HG03565 (cell line): ENCODE results near the gene ZNF280C.
"Not testable (repeated sequence)": the region's sequence is repeated elsewhere in the genome, so short reads cannot be mapped to it uniquely, and the experiment has no call there.

Source experiments
- ATAC-seq: cut with Tn5 transposase; IDR thresholded peaks from one replicate; pipeline ENCODE4 v1.9.1; 2021; ENCODE audit warnings: mild to moderate bottlenecking, moderate library complexity; ENCODE audit not compliant: unreplicated experiment

ZNF280C gene

GRCh38 chrX:130262231-130262630 lies 6.5 kb downstream of the ZNF280C start:
- no peak for ATAC-seq

- ATAC-seq: no peak
Observed at GRCh38 chrX:130261296-130261893, 7.3 kb downstream of the ZNF280C start.

- ATAC-seq: no peak
Observed at GRCh38 chrX:130260316-130260715, 8.4 kb downstream of the ZNF280C start.

GRCh38 chrX:130253916-130254315 lies 14.8 kb downstream of the ZNF280C start:
- no peak for ATAC-seq

- no peak for ATAC-seq
Observed at GRCh38 chrX:130251671-130252070, 17.0 kb downstream of the ZNF280C start.

GRCh38 chrX:130247996-130248395 lies 20.7 kb downstream of the ZNF280C start:
- ATAC-seq: no peak

GRCh38 chrX:130246084-130246483 lies 22.6 kb downstream of the ZNF280C start:
- ATAC-seq: no peak

GRCh38 chrX:130245441-130245840 lies 23.3 kb downstream of the ZNF280C start:
- no peak for ATAC-seq

- not testable (repeated sequence) for ATAC-seq
Observed at GRCh38 chrX:130231184-130231583, 37.5 kb downstream of the ZNF280C start.

- no peak for ATAC-seq
Observed at GRCh38 chrX:130228871-130229270, 39.8 kb downstream of the ZNF280C start.

- no peak for ATAC-seq
Observed at GRCh38 chrX:130224810-130225209, 43.9 kb downstream of the ZNF280C start.

GRCh38 chrX:130216320-130216719 lies 52.4 kb downstream of the ZNF280C start:
- no peak for ATAC-seq

- no peak for ATAC-seq
Observed at GRCh38 chrX:130213376-130213775, 55.3 kb downstream of the ZNF280C start.

- no peak for ATAC-seq
Observed at GRCh38 chrX:130212371-130212770, 56.3 kb downstream of the ZNF280C start.

- no peak for ATAC-seq
Observed at GRCh38 chrX:130211415-130212186, 57.1 kb downstream of the ZNF280C start.

GRCh38 chrX:130204647-130205046 lies 64.1 kb downstream of the ZNF280C start:
- ATAC-seq: no peak

GRCh38 chrX:130197464-130197863 lies 71.2 kb downstream of the ZNF280C start:
- ATAC-seq: no peak

GRCh38 chrX:130196466-130196865 lies 72.2 kb downstream of the ZNF280C start:
- no peak for ATAC-seq

GRCh38 chrX:130190801-130191200 lies 77.9 kb downstream of the ZNF280C start:
- ATAC-seq: no peak

- ATAC-seq: no peak
Observed at GRCh38 chrX:130186651-130187050, 82.0 kb downstream of the ZNF280C start.

- ATAC-seq: no peak
Observed at GRCh38 chrX:130184857-130185256, 83.8 kb downstream of the ZNF280C start.

GRCh38 chrX:130184168-130184567 lies 84.5 kb downstream of the ZNF280C start:
- ATAC-seq: no peak
